Urothelium cell line (cell line): Measurements from ENCODE around the gene ZDHHC14.

ENCODE experiments used
- DNase-seq: peaks from one replicate; pipeline ENCODE4 v3.0.0; 2011; ENCODE audit warnings: low spot score, mixed read lengths
- FAIRE-seq: peaks from 2 replicates; lab custom pipeline; 2011; peaks lifted over from hg19 to GRCh38; lab: Jason Lieb, UNC

Gene ZDHHC14

DNA sequence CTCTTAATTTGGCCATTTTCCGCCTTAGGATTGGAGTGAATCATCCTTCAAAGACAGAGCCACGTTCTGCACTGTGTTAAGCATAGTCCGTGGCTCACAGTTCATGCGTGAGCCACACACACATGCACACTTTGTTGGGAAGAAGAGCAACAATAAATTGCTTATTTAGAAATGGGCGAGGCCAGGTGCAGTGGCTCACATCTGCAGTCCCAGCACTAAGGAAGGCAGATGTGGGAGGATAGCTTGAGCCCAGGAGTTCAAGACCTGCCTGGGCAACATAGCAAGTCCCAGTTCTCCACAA is 131.3 kb downstream of the ZDHHC14 start:
- DNase-seq: no peak
- FAIRE-seq: no peak

DNA sequence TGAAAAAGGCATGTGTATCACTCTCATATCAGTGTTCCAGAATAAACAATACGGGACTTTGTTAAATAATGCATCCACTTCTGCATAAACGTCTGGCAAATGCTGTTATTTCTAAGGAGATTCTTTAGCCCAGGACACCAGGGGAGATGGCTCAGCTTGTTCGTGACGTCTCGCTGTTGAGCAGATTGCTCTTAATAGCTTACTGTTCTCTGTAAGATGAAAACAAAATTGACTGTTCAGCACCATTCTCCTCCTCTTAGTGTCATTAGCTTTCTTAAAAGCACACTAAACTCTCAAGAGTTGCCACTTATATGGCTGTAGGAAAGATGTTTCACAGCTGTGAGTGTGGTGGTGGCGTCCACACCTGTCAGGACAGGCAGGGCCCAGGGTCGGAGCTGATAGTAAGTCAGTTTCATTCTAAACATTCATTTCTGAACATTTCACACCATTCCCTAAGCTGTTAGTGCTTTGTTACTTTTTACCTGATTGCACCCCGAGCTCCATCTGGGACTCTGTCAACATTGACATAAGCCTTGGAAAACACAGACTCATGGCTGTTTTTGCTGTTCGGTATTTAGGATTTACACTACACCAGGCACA is 132.1 kb downstream of the ZDHHC14 start:
- FAIRE-seq (no peak), DNase-seq (no peak)

DNA sequence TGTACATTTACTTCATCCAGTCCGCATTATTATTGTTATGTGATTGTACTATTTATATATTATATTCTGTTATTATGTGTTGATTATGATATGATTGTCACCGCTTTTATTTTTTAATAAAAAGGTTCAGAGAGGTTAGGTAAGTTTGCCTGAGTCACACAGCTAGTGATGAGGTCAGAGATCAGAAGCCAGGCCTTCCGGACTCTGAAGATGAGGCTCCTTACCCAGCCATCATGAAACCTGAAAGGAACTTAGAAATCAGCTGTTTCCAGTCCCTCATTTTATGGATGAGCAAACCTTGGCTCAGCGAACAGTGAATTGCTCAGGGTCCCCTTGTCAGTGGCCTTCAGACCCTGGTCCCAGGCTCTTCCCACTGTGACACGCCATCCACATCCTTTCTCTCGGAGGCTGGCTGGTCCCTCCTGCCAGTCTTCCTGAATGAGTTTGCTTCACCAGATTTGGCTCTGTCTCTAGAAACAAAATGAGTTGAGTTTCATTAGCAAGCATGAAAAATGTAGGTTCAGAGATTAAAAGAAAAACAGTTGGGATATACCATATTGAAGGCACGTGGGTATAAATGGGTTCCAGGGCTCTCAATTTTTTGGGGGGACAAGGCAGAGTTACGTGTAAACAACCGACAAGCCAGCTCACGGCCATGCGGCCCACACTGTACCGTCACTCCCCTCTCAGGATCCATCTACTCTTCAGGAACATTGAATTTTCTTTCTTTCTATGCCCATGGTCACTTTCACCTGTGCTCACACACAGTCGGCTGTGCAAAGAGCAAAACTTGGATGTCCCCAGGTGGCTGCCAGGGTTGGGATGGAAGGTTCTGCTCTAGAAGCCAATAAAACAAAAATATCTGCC is 132.9 kb downstream of the ZDHHC14 start:
- FAIRE-seq (no peak), DNase-seq (no peak)

DNA sequence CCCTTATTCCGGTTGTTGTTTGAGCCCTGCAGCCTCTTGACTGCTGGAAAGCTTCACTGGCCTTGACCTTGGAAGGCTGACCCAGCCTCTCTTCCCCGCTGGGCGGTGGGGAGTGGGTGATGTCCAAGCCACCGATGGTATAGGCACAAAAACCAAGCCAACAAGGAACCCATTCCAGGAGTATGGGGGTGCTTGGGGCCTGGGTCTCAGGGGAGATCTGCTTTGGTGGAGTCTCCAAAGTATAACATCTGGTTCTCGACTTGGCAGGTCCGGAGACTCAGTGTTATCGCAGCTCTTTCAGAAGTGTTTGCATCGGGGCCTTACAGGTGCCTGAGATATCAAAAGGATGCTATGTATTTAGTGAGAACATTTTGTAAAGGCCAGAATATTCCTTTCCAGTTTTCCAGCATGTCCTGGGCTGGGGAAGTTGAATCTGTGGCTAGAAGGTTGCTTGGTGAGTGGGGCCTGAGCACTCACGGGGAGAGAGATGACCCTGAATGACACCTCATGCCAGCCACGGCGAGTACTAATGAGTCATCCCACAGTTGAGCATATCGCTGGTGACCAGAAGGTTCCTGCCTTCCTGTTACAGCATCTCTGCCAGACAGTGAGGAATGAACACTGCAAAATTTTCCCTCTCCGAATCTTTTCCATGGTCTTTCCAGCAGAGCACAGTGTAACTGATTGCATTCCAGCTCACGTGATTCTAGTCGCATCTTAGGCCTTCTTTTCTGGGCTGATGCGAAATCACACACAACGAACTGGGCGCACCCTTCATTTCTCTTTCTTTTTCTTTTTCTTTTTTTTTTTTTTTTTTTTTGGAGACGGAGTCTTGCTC is 133.9 kb downstream of the ZDHHC14 start:
- DNase-seq (peak; percentile 81), FAIRE-seq (no peak)

DNA sequence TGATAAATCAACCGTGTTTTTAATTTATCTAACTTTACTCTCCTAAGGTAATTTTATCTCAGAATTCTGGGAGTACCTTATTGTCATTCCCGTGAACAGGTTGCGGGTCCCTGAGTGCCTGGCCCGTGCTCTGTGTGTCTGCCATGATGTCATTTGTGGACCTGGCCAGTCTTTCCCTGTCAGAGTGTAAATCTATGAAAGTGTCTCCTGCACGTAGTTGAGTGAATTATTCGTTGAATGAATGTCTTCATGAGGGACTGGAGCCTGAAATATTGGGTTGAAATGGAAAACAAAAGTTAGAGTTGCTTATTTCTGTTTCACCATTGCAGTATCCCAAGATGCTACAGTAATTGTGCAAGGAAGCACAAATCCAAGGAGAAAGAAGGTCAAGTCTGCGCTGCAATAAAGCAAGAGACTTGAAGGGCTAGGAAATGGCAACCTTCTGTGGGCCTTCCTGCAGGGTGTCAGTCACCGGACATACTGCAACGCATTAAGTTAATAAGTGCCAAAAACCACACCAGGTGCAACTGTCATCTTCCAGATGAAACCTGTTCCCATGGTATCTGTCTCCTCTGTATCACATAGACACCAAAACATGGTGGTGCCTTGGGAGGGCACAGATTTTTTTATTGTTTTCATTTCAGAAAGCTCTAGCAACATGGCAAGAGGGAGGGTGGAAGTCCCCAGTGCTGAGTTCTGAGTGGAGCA is 135.5 kb downstream of the ZDHHC14 start:
- DNase-seq: no peak
- no peak for FAIRE-seq

DNA sequence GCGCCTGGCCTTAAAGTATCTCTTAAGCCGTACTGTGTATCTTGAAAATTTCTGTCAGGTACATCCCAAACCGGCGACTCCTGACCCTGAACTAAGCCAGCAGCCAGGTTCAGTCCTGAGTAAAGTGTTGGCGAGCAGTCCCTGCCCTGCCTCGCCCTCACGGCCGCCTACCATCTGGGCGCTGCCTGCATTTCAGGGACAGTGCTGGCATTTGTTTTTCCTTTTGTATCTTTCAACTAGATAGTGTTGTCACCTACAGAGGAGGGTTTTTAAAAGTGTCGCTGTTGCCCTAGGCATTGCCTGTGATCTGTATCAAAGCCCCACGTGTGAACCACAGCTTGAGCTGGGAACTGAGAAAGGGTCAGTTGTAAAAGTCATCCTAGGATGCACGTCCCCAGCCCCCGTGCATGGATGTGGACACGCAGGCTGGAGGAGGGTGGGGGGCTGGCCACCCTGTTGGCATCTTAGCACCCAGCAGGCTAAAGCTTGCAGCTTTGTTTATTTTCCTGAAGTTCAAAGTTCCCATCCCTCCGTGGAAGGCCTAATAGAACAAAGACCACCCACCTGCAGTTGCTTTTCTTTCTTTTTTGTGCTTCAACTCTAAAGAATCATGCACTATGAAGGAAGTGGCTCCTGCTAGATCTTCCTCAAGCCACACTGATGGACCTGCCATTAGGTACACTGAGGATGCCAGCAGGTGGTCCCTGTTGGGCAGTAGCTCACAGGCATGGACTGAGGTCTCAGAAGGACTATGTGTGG is 136.8 kb downstream of the ZDHHC14 start:
- FAIRE-seq (no peak), DNase-seq (no peak)

DNA sequence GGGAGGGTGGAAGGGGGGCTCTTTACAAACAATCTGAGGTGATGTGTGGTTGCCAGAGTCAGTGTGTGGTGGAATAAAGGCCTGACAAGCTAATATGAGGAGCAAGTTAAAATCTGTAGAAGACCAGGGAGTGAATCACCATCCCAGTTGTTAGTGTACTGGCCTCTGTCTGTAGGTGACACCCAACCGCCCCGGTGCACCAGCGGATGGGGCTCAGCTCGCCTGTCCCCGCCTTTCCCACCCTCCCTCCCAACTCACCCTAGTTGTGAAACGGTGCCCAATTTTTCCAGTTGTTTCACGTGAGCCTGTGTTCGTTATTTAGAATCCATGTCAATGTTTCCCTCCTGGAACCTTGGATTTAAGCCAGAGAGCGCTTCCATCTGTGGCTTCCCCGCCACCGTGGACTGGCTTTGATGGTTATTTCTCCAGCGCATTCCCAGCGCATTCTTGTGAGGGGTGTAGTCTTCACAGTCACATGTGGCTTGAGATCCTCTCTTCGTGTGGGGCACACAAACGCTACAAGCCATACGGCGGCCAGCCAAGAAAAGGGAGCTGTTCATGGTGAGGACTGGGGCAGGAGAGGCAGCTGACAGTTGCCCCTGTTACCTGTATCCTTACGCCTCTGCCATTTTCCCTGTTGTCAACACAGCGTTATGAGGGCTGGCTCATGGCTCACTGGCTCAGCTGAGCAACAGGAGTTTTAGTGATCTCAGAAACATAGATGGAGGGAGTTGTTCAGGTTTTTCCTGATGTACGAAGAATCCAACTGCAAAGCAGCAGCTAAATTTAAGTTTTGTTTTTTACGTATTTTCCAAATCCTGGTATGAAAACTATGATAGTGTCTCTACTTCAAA is 137.6 kb downstream of the ZDHHC14 start:
- DNase-seq: peak; percentile 83
- FAIRE-seq: peak; percentile 96

DNA sequence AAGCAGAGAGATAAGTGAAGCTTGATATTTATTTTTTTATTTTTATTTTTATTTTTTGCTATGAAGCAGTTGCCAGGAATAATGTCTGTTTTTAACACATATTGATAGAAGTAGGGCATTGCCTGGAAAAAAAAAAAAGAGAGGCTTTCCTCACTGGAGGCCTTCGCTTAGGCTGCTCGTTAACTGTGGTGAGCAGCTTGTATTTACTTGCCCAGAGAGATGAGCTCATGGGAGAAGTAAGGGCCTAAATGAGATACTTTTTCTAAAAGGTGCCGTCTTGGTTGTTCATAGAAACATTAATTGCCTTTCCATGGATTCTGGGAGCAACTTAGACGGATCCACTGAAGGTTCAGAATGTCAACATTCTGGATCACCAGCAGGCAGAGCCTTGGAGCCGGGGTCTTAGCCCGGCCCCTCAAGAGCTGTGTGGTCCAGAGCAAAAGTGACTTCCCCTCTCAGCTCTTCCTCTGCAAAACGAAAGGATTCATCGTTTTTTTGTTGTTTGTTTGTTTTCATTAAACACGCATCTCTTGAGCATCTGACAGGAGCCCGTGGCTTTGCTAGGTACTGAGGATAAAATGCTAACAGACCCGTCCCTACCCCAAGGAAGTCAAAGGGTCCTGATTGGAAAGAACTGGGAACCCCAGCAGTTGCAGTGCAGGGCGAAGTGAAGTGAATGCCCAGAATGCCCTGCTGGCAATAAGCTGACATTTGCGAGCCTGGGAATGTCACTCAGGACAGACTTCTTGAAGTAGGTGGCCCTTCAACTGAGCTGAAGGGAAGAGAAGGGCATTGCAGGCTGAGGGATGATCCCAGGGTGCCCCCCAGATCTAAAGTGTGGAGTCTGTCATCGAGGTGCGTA is 138.5 kb downstream of the ZDHHC14 start:
- FAIRE-seq (no peak), DNase-seq (no peak)

DNA sequence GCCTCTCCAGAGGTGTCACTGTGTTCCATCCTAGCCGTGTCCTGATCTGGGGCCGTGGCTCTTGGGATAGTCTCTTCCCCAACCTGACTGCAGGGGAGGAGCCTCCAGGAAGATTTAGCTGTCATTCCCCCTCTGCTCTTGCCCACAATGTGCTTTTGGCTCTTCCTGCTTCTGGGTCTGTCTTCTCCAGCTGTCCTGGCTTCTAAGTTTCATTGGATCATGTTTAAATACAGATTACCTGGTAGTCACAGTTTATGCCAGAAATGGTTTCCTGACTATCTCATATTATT is 139.1 kb downstream of the ZDHHC14 start:
- FAIRE-seq (no peak), DNase-seq (no peak)

DNA sequence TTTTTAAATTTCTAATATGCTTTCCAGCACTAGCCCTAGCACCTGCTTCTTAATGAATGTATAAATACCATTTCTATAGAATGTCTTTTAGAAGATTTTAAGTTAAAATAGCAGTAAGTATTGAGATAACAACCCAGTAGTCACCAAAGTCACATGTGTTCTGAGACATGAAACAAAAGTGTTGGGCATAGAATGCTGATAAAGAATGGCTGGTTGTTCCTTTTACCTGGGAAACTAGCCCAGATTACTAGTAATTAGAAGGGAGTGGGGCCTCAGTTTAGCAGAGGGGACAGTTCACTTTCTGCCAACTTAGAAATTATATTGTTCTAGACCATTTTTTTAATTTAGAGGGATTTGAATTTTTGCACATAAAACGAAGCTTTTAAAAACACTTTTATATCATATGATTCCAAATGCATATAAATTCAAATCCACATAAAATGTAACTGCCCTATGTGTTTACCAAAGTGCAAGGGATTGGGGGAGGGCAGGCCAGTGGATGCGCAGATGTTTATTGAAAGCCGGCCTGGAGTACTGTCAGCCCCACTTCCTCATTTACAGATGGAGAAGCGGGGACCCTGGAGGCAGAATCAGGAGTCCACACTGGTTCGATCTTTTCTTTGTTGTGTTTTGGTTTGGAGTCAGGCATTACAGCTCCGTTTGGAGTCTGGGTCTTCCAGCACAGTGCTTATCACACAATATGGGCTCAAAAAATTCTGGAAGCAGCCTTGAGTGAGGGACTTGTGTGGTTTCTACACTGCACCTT is 139.8 kb downstream of the ZDHHC14 start:
- DNase-seq (no peak), FAIRE-seq (no peak)

DNA sequence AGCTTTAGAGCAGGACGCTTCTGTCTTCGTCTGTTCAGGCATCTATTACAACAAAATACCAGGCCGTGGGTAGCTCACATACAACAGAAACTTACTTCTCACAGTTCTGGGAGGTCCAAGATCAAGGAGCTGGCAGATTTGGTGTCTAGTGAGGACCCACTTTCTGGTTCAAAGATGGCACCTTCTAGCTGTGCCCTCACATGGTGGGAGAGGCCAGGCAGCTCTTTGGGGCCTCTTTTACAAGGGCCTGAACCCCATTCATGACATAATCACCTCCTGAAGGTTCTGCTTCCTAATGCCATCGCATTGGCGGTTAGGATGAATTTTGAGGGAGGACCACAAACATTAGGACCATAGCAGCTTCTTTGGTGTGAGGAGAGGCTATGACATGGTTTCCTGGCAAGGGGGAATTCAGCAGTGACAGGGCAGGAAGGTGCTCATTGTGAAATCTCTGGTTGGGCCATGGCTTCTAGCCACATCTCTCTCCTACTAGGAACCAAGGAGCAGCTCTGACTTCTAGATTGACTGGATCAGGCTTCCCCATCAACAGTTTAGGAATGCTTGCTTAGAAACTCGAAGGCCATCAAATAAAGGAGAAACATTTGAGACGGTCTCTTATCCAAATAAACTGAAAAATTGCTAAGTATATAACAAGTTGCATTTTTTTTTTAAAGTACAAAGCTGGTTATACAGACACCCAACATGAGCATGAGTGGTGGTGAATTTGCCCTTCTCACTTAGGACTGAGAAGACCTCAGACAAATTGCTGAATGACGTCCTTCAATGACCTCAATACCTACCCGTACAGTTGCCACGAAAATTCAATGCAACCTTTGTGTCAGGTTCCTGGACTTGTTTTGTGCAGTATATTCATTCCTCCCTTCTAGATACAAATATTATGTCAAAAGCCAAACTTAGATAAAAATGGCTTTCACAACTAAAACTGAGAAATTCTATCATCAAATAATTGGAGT is 140.7 kb downstream of the ZDHHC14 start:
- FAIRE-seq: no peak
- no peak for DNase-seq

DNA sequence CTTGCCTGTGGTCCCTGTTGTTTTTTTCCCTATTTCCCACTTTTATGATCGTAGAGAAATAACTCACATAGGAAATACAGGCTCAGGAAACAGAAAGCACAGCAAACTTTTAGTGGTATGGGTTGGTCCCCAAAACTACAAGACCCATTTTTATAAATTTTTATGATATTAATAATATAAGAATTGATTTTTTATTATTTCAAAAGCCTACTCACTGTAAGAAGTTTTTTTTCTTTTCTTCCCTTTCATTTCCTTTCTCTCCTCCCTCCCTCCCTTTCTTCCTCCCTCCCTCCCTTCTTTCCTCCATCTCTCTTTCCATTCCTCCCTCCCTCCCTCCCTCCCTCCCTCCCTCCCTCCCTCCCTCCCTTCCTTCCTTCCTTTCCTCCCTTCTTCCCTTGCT is 141.5 kb downstream of the ZDHHC14 start:
- FAIRE-seq (no peak), DNase-seq (no peak)

DNA sequence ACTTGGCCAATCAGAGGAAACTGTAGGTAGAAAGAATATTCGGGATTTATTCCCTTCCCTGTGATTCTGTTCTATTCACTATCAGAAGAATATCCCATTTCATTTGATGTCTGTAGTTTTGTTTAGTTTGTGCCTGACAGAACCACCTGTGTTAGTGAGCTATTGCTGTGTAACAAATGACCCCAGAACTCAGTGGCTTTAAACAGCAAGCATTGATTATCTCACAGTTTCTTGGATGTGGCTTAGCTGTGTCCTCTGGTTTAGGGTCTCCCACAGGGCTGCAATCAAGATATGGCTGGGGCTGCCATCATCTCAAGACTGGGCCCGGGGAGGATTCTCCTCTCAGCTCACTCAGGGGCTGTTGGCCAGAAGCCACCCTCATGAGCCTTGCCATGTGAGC is 143.7 kb downstream of the ZDHHC14 start:
- DNase-seq: no peak
- no peak for FAIRE-seq

DNA sequence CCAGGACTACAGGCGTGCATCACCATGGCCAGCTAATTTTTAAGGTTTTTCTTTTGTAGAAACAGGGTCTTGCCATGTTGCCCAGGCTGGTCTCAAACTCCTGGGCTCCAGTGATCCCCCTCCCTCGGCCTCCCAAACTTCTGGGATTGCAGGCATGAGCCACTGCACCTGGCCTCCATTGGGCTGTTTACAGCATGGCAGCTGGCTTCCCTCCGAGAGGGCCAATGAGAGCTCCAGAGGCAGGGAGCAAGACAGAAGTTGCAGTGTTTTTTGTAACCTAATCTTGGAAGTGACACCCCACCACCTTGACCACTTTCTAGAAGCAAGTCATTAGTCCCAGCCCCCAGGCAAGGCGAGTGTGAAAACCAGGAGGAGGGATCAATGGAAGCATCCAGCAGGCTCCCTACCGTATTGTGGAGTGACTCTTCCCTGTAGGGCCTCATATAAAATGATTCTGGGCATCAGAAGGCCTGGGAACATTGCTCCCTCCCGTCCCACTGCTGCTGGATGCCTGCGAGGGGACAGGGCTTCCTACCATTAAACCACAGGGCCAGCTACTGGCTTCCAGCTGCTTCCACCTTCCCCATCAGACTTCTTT is 144.4 kb downstream of the ZDHHC14 start:
- no peak for FAIRE-seq
- DNase-seq: no peak

DNA sequence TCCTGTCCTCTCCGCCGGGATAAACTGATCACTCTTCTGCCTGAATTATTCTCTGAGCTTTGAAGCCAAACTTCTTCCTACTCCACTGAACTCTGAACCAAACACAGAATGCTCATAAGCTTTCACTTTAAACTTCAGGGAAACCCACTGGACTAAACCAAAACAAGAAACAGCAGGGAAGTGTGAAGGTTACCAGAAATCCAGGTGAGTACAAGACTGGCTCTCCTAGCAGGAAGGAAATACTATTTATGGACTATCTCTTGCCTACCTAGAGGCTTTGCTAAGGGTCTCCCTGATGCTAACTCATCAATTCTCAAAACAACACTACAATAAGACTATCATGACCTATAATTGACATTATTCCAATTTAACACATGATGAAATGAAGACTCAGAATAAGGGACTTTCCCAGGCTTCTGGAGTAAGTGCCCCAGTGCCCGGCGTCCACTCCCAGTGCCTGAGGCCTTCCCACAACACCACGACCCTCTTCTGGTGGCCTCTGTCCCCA is 145.0 kb downstream of the ZDHHC14 start:
- FAIRE-seq: no peak
- DNase-seq: no peak

DNA sequence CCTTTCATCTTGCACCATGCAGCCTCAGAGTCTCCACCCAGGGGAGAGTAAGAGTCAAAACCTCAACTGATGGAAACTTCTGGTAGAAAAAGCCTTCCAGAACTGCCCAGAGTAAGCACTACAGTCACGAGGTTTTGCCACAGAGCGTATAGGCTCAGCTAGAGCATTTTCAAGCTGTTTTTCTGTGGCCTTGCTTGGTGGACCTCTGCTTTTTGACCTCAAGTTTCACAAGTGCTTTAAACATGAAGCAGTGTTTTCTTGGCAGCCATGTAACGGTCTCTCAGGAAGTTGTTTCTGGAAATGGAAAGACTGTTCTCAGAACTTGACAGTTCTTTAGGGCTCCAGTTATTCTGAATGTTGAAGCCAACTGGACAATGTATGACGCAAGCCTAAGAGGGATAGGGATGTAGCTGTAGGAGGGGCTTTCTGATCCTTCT is 146.5 kb downstream of the ZDHHC14 start:
- DNase-seq: no peak
- FAIRE-seq: no peak
